Hepatocyte (in vitro differentiated cells): ENCODE measurements around the gene MSLN.

Experiments
- CTCF ChIP-seq: fragments of 200-600 bp; sonication (generic); IDR thresholded peaks from 2 replicates; pipeline ENCODE4 v1.5.1; 2016; ENCODE audit warnings: antibody characterized with exemption, mild to moderate bottlenecking; ENCODE audit not compliant: poor library complexity
- EZH2 ChIP-seq: fragments of 200-600 bp; sonication (generic); IDR thresholded peaks from 2 replicates; pipeline ENCODE4 v1.6.1; 2016; ENCODE audit warnings: antibody characterized with exemption, mild to moderate bottlenecking, borderline replicate concordance
- EZH2phosphoT487 ChIP-seq: fragments of 200-600 bp; sonication (generic); IDR thresholded peaks from one replicate; pipeline ENCODE4 v1.6.1; 2018; ENCODE audit warnings: antibody characterized with exemption, mild to moderate bottlenecking, low read depth, moderate library complexity; ENCODE audit not compliant: unreplicated experiment, severe bottlenecking

GRCh38 chr16:720990-721764, 39.4 kb upstream of the MSLN start, which contains the start of gene ANTKMT:
- TF ChIP-seq CTCF (no peak), EZH2phosphoT487 (no peak), EZH2 (no peak)
